GM15510 (cell line): ENCODE data around the gene DNAJB4.

Experiments
- POLR2A ChIP-seq: IDR thresholded peaks from 3 replicates; pipeline ENCODE4 v1.6.1; 2011; ENCODE audit warnings: borderline replicate concordance; ENCODE audit not compliant: insufficient read length; ENCODE audit errors: extremely low read depth

Gene DNAJB4

GRCh38 chr1:78004719-78005447, at the start of gene DNAJB4:
TSS of gene DNAJB4 (plus strand) at chr1:78004939. CDS start at chr1:78005111, 172 bp downstream.
- TF ChIP-seq POLR2A: no peak

GRCh38 chr1:77955709-77956108, 49.0 kb upstream of the DNAJB4 start:
- no peak for TF ChIP-seq POLR2A

GRCh38 chr1:77956464-77956863, 48.3 kb upstream of the DNAJB4 start:
- TF ChIP-seq POLR2A: no peak

DNA sequence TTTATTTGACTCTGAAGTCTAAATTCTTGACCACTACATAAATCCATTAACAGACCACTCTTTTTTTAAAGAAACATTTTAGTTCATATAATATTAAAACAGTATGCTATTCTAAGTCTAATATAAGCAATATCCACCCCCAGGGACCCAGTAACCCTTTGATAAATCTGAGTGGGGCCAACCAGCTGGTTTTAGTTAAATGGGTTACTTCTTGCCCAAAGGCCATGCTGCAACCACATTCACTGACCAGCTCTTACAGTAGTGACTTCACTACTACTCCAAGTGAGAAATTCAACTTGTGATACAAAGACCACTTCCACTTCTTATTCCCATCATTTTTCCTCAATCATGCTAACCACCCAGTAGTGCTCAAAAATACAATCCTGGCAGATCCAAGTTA, 46.3 kb upstream of the DNAJB4 start:
- TF ChIP-seq POLR2A: no peak

DNA sequence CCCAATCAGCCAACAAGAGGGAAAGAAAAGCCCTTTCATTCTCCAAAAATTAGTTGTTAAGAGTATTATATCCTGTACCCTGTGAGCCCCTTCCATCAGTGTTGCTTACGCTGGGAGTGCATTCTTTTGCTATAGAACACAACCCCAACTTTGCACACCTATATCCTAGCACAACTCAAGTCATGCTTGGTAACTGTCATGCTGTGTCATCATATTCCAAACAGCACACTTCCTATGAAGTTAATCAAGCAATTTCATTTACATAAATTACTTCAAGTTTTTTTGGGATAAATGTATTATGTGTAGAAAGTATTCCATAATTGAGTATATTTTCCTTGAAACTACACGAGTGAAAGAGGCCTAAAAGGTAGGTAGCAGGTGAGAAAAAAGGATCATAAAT, 45.9 kb upstream of the DNAJB4 start:
- TF ChIP-seq POLR2A: no peak

DNA sequence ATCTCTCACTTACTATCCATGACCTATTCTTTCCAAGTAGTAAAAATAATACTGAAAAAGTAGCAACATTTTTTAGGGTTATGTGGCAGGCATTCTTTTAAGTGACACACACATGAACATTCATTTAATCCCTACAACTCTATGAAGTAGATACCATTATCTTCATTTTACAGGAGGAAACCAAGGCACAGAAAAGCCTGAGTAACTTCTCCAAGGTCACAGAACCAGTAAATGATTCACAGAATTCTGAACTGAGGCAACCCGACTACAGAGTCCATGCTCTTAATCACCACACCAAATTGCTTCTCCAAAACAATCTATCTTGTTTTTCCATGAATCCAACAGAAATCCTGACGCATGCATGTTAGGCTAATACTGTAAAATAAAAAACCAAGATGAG, 43.3 kb upstream of the DNAJB4 start:
- no peak for TF ChIP-seq POLR2A

DNA sequence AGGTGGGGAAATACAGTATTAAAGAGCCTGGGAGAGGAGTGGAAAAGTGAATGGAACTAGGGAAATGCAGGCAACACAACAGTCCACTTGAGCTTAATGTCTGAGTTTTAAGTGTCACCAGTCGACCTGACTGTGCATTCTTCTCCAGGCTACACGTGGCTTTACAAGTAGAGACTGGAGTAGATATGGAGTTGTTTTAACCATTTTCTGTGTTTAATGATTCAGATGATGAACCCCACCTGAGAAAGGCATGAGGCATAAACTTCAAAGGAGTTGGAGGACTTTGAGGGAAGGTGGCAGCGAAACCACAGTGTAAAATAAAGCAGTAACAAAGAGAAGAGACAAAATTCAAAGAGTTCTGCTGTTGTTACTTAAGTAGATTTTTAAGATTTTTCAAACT, 38.4 kb upstream of the DNAJB4 start:
- no peak for TF ChIP-seq POLR2A

DNA sequence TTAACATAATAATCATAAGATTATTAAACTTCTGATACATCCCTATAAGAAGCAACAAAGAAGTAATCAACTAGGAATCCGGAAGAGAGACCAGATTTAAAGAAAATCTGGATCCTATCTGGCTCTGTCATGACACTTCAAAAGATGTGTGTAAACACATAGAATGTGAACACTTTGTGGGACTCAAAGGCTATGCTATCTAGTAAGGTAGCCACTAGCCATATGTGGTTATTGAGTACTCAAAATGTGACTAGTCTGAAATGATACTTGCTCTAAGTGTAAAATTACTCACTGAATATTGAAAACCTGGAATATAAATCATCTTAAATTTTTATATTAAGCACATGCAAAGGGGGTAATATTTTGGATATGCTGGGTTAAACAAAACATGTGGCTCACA, 34.5 kb upstream of the DNAJB4 start:
- TF ChIP-seq POLR2A: no peak

GRCh38 chr1:77972080-77972479, 32.7 kb upstream of the DNAJB4 start:
- TF ChIP-seq POLR2A: no peak

GRCh38 chr1:77975386-77975785, 29.4 kb upstream of the DNAJB4 start:
- no peak for TF ChIP-seq POLR2A

DNA sequence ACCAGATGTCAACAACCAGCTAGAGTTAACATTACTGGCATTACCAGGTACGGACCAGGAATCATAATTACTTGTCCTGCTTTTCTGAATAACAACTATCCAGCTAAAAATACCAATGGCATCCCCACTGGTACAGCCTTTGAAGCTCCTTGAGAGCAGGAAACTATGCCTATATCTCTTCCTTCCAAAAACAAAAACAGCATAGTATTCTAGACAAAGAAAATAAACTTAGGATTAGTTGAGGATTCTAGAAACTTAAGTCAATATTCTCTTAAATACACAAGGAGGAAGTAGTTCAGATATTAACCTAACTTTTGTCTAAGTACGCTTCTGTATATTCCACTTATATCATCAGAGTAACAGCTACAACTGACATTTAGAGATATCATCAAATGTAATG, 28.8 kb upstream of the DNAJB4 start:
- TF ChIP-seq POLR2A: no peak

GRCh38 chr1:77976433-77977076, 28.2 kb upstream of the DNAJB4 start:
- TF ChIP-seq POLR2A: no peak

GRCh38 chr1:77977989-77978292, 26.8 kb upstream of the DNAJB4 start:
- TF ChIP-seq POLR2A: no peak

GRCh38 chr1:77978293-77978968, 26.3 kb upstream of the DNAJB4 start:
- TF ChIP-seq POLR2A: peak; percentile 48

GRCh38 chr1:77978969-77979876, 25.5 kb upstream of the DNAJB4 start, which contains the start of gene FUBP1:
TSS of gene FUBP1 (minus strand) at chr1:77979072. CDS start at chr1:77979004, 68 bp downstream.
- TF ChIP-seq POLR2A: peak; percentile 89
